Measurements from ENCODE around the gene DIP2C. TPM values are rescaled to one million over a fixed set of nuclear protein-coding genes. Genes with fewer than 3 reads are reported as not detected.
A peak's percentile ranks its signal among the peaks of the same experiment; 100 is the strongest.

DIP2C gene, protein sequence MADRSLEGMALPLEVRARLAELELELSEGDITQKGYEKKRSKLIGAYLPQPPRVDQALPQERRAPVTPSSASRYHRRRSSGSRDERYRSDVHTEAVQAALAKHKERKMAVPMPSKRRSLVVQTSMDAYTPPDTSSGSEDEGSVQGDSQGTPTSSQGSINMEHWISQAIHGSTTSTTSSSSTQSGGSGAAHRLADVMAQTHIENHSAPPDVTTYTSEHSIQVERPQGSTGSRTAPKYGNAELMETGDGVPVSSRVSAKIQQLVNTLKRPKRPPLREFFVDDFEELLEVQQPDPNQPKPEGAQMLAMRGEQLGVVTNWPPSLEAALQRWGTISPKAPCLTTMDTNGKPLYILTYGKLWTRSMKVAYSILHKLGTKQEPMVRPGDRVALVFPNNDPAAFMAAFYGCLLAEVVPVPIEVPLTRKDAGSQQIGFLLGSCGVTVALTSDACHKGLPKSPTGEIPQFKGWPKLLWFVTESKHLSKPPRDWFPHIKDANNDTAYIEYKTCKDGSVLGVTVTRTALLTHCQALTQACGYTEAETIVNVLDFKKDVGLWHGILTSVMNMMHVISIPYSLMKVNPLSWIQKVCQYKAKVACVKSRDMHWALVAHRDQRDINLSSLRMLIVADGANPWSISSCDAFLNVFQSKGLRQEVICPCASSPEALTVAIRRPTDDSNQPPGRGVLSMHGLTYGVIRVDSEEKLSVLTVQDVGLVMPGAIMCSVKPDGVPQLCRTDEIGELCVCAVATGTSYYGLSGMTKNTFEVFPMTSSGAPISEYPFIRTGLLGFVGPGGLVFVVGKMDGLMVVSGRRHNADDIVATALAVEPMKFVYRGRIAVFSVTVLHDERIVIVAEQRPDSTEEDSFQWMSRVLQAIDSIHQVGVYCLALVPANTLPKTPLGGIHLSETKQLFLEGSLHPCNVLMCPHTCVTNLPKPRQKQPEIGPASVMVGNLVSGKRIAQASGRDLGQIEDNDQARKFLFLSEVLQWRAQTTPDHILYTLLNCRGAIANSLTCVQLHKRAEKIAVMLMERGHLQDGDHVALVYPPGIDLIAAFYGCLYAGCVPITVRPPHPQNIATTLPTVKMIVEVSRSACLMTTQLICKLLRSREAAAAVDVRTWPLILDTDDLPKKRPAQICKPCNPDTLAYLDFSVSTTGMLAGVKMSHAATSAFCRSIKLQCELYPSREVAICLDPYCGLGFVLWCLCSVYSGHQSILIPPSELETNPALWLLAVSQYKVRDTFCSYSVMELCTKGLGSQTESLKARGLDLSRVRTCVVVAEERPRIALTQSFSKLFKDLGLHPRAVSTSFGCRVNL (N-terminal part only)
- total RNA-seq, result 10 to 100 TPM; 11.0 to 12.2 TPM
- long read RNA-seq, partial matches to known transcripts, result 6 of 13 reads
- long read RNA-seq, other reads (novel, unspliced or antisense), result 7 of 13 reads

DNA sequence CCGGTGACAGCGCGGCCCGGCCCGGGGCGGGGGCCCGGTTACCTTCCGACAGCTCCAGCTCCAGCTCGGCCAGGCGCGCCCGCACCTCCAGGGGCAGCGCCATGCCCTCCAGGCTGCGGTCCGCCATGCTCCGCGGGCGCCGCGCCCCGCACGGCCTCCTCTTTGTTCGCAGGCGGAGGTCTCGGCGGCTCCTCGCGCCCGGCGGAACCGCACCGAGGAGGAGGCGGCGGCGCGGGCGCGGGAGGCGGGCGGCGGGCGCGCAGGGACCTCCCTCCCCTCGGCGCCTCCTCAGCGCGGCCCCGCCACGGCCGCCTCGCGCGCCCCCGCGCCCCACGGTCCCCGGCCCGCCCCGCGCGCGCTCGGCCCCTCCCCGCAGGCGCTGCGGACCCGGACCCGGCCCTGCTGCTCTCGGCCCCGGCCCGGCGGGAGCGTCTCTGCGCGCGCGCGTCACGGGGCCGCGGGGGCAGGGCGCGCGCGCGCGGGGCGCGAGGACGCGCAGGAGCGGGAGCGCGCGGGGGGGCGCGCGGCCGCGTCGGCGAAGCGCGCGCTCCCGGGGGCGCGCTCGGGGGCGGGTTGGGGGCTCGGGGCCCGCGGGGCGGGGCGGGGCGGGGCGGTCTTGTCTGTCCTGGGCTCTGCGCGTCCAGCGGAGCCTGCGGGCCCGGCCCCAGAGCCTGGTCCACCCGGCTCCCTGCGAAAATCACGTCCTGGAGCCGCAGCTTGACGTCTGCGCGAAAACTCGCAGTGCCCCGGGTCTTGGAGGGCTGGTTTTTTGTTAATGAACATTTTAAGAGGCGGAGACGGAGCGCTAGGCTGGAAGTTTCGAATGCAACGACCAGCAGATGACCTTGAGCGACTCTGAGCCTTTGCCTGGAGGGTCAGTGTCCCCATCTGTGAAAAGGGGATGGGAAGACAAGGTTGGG, at the start of gene DIP2C:
Gene DIP2C (minus strand): TSS at position 217 of the 920 bp plus-strand sequence. CDS start 90 bp downstream, at position 127.
- peak; percentile 60 to 69 for DNase-seq
- peak; percentile 86 for ATAC-seq
- intact Hi-C loops (cut with DNase I, micrococcal nuclease), result loop anchor here in 1 of 2 donors (10.0 kb wide), 1 partner anchor 185 kb away; no protein-coding TSS in a partner anchor

DNA sequence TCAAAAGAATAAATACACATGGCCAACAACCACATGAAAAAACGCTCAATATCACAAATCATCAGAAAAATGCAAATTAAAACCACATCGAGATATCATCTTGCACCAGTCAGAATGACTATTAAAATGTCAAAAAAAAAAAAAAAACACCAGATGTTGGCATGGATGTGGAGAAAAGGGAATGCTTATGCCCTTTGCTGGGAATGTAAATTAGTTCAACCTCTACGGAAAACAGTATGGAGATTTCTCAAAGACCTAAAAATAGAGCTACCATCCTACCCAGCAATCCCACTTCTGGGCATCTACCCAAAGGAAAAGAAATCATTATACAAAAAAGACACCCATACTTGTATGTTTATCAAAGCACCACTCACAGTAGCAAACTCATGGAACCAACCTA, 45.0 kb upstream of the DIP2C start:
- DNase-seq (no peak), ATAC-seq (no peak)
- intact Hi-C loops (cut with DNase I, micrococcal nuclease), result no loop called here

DNA sequence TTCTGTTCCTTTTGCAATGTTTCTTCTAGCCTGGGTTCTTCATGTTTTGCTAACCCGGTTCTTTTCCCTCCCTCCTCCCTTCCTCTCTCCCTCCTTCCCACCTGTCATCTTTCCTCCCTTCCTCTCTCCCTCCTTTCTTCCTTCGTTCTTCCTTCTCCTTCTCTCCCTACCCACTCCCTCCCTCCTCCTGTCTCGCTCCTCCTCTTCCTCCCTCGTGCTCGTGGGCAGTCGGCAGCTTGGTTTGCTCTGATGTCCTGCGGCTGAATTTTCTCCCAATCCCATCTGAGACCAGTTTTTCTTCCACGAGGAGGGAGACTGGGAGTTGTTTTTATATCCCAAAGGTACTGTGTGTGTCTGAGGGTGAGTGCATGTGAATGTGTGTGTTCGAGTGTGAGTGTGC, 43.6 kb upstream of the DIP2C start:
- DNase-seq (no peak), ATAC-seq (no peak)
- intact Hi-C loops (cut with DNase I, micrococcal nuclease), result no loop called here

DNA sequence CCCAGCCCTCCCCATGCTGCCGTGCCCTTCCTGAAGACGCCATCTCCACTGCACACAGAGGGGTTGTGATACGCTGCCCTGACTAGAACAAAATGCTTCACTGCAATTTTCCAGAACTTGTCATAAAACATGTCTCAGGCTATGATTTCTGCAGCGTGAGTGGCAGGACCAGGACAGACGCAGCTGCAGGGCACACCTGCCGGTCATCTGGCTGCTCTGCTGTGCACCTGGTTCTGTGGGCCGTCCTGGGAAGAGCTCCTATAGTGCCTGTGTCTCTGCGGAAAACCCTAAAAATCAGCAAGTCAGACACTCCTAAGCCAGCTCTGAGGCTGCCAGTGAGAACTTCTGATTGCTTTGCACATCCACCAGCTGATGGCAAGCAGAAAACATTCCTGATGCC, 39.7 kb upstream of the DIP2C start:
- intact Hi-C loops (cut with DNase I, micrococcal nuclease), result no loop called here
- DNase-seq (no peak), ATAC-seq (peak; percentile 51)

DNA sequence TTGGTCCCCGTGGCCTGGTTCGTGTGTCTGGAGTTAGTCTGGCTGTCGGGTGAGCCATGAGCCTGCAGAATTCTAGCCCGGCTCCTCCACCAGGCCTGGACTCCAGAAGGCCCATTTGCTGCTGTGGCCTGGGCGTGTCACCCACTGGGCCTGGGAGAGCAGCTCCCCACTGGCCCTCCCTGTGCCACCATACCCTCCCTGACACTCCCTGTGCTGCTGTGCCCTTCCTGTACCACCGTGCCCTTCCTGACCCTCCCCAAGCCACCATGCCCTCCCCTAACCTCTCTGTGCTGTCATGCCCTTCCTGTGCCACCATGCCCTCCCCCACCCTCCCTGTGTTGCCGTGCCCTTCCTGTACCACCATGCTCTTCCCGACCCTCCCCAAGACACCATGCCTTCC, 39.1 kb upstream of the DIP2C start:
- peak; percentile 56 for ATAC-seq
- intact Hi-C loops (cut with DNase I, micrococcal nuclease), result no loop called here
- no peak for DNase-seq

DNA sequence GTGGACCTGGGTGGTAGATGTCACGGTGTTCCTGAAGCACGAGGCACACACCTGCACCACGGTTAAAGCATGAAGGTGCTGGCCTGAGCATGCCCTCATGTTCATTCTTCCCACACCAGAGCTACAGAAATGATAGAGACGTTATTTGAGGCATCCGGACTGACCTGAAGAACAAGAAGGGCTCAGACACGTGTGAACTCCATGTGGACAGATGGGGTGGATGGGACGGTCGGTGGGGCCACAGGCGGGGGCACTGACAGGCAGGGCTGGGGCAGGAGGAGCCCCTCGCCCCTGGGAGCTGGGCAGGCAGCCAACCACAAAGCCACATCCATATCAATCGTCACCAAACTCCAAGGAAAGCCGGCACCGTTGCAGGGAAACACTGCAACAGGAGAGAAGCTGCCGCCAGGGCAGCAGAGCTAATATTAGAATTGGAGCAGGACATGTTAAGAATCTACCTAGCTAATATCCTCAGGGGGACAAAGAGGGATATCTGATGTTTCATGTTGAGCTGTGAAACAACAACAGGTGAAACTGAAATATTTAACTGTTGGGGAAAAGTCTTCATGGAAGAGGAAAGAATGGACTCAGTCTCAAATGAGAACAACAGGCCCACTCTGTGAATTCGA, 37.8 kb upstream of the DIP2C start:
- intact Hi-C loops (cut with DNase I, micrococcal nuclease), result no loop called here
- no peak for ATAC-seq
- DNase-seq, result no peak

DNA sequence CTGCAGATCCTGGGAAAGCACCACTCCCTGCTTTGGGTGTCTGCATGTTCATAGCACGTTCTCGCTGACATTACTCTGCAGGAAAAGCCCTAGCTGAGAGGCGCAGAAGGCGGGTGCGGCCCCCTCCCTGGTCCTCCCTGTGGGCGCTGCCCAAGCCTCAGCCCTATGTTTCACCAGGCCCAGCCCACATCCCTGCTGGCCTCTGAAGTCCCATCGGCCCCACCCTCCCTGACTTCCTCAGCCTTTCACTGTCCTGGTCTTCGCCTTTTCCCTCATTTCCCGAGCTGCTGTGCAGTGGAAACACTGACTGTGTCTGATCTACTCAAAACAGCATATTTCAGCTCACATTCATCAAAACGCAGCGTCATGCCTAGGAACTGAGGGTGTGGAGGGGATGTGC, 36.3 kb upstream of the DIP2C start:
- intact Hi-C loops (cut with DNase I, micrococcal nuclease), result no loop called here
- ATAC-seq (no peak), DNase-seq (no peak)

DNA sequence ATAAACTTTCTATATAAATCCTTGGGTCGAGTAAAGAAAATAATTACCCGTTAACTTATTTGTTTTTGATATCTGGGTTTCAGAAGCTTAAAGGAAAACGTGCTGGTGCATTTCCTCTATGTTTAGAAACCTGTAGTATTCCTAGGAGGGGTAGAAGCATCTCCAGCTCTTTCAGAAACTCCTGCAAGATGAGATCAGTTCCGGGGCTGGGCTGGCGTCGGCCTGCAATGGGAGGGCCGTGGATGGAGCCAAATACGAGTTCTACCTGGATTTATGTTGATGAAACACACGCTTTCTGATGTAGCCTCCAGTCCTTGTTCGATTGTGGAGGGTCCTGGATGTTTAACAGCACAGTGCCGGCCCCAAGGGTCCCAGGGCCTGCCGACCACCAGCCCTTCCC, 35.8 kb upstream of the DIP2C start:
- intact Hi-C loops (cut with DNase I, micrococcal nuclease), result no loop called here

DNA sequence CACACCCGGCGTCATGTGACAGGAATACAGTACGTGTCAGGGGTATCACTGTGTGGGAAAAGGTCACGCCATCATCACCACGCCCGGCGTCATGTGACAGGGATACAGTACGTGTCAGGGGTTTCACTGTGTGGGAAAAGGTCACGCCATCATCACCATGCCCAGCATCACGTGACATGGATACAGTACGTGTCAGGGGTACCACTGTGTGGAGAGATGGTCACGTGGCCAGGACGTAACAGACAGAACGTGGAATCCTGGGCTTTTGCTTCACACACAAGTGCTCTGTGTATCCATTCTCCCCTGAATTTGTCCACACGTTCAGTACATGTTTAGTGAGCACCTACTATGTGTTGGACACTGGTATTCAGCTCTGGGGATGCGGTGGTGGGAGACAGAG, 34.5 kb upstream of the DIP2C start:
- intact Hi-C loops (cut with DNase I, micrococcal nuclease), result no loop called here
- DNase-seq (no peak), ATAC-seq (no peak)

More for the DNA sequence above, 35.8 kb upstream of the DIP2C start:
- DNase-seq (no peak), ATAC-seq (no peak)

DNA sequence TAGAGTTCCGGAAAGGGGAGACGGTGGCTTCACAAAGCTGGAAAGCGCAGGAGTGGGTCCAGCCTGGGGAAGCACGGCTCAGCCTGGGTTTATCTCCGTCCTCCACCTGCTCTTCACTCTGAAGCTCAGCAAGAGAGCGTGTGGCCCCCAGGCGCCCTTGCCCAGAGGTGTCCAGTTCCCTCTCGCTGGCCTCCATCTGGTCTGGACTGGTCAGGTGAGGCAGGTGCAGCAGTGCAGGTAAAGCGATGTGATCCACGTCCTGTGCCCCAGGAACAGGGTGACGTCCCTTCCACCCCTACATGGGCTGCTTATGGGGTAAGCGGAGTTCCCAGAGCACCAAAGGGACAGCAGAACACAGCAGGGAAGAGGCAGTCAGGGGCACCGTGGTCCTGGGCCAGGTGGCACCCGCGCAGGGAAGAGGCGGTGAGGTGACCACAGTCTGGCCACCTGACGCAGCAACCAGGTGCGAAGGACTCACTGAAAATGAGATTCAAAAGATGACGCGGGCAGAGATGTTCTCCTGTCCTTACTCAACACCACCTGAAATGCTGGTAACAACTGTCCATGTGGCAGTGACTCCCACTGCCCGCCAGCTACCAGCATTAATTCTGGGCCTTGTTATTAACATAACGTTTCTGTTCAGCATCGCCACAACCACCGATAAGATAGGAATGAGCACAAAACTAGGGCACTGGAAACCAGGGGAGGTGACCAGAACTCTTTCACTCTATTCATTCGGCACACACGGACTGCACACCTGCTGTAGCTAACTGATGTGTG, 33.0 kb upstream of the DIP2C start:
- DNase-seq (no peak), ATAC-seq (no peak)
- intact Hi-C loops (cut with DNase I, micrococcal nuclease), result no loop called here

DNA sequence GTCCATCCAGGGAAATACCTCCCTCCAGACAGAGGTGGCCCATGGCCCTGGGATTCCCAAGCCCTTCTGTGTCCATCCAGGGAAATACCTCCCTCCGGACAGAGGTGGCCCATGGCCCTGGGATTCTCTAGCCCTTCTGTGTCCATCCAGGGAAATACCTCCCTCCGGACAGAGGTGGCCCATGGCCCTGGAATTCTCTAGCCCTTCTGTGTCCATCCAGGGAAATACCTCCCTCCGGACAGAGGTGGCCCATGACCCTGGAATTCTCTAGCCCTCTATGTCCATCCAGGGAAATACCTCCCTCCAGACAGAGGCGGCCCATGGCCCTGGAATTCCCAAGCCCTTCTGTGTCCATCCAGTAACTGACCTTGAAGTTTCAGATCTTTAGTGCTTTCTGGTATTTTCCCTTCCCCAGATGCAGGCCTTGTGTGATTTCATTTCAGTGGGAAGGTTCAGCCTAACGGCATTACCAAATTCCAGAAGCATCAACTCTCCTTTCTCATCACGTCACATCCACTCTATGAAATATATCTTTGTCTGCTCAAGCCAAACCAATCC, 28.8 kb upstream of the DIP2C start:
- no peak for DNase-seq
- no peak for ATAC-seq
- intact Hi-C loops (cut with DNase I, micrococcal nuclease), result no loop called here

DNA sequence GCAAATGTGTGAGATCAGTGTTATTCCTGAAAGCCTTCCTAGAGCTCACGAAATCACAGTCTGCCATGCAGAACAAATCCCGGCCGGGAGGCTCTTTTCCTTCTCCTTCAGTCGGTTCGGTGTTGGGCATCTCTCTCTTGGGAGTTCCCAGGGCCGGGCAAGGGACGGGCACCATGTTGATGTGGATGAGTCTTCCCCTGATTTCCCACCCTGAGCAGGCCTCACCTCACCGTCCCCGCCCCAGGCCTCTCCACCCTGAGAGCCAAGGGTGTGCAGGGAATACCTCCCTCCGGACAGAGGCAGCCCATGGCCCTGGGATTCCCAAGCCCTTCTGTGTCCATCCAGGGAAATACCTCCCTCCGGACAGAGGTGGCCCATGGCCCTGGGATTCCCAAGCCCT, 28.0 kb upstream of the DIP2C start:
- intact Hi-C loops (cut with DNase I, micrococcal nuclease), result no loop called here
- DNase-seq, result no peak
- ATAC-seq, result no peak

DNA sequence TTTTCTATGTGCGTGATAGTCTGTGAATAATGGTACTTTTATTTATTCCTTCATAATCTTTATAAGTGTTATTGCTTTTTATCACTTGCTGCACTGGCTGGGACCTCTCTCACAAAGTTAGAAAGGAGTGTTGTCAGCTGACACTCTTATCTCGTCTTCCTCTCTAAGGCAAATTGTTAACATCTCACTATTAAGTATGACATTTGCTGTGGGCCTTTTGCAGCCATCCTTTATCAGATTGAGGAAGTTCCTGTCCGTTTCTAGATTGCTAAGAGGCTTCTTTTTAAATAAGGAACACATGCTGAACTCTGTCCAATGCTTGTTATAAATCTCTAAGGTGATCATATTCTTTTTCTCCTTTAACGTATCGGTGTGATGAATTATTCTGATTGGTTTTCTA, 27.4 kb upstream of the DIP2C start:
- no peak for DNase-seq
- intact Hi-C loops (cut with DNase I, micrococcal nuclease), result no loop called here
- no peak for ATAC-seq

DNA sequence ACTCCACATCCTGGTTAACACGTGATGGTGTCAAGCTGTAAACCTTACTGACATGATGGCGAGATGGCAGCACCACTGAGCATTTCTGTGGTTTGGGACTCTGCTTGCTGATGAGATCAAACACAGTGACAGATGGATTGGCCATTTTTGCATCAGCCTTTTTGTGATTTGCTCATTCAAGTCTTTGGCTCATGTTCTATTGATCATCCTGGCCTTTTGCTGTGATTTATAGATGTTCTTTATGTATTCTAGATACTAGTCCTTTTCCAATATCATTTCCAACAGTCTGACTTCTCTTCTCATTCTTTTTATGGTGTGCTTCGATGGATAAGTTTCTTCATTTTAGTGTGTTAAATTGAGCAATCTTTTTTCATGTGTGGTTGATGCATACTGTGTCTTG, 24.7 kb upstream of the DIP2C start:
- no peak for ATAC-seq
- no peak for DNase-seq
- intact Hi-C loops (cut with DNase I, micrococcal nuclease), result no loop called here

DNA sequence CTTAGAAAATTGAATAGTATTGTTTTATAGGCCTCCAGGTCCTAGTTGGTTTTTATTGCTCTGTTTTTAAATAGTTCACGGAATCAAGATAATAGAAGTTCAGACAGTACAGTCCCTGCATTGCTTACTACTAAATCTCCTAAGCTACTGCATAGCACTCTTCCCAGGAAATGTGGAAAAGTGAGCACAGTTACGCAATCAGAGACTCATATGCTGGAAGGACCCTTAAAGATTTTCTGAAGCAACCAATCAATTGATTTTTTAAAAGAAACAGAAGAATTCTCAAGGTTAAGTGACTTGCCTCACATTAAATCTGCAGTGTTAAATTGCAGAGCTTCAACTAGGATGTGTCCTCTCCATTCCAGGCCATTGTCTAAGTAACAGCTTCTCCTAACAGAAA, 23.1 kb upstream of the DIP2C start:
- no peak for ATAC-seq
- DNase-seq, result no peak
- intact Hi-C loops (cut with DNase I, micrococcal nuclease), result no loop called here

DNA sequence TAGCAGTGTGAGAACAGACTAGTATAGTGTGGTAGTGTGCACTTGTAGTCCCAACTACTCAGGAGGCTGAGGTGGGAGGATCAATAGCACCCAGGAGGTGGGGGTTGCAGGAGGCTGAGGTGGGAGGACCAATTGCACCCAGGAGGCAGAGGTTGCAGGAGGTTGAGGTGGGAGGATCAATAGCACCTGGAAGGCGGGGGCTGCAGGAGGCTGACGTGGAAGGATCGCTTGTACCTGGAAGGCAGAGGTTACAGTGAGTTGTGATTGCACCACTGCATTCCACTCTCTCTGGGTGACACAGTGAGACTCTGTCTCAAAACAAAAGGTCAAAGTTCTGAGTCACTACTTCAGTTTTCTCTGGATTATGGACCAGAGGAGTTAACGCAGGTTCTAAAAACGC, 22.6 kb upstream of the DIP2C start:
- DNase-seq, result no peak
- no peak for ATAC-seq
- intact Hi-C loops (cut with DNase I, micrococcal nuclease), result no loop called here

DNA sequence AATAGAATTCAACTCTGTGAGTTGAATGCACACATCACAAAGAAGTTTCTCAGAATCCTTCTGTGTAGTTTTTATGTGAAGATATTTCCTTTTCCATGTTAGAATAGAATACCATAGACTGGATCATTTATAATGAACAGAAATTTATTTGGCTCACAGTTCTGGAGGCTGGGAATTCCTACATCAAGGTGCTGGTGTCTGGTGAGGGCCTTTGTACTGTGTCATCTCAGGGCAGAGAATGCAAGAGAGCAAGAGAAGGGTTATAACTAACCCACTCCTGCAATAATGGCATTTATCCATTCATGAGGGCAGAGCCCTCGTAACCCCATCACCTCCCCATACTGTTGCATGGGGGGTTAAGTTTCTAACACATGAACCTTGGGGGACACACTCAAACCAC, 18.4 kb upstream of the DIP2C start:
- ATAC-seq (no peak), DNase-seq (no peak)
- intact Hi-C loops (cut with DNase I, micrococcal nuclease), result no loop called here

Data from left colon (tissue), 2 donors.